T follicular helper cell (primary cell): Measurements from ENCODE around the gene SWAP70.
"Not testable (repeated sequence)": the region's sequence is repeated elsewhere in the genome, so short reads cannot be mapped to it uniquely, and the experiment has no call there.

Experiments
- DNase-seq: peaks from one replicate; pipeline ENCODE4 v3.0.0-alpha.2; 2020; ENCODE audit warnings: low read depth

Gene SWAP70

DNA sequence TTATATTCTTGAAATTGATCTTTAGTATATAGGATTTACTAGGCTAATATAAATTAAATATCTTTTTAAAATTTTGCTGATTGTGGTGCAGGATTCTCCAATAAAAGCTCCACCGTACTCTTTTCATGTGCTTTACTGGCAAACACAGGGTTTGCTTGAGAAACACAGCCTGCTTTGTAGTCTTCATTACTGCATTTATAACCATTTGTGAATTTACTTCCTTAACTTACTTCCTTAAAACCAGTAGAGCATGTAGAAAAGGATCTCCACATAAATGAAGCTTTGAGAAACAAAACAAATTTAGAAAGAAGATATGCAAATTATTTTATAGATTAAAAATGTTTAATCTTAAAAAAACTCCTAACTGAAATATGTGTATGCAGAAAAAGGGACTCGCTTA, 28.8 kb downstream of the SWAP70 start:
- no peak for DNase-seq

DNA sequence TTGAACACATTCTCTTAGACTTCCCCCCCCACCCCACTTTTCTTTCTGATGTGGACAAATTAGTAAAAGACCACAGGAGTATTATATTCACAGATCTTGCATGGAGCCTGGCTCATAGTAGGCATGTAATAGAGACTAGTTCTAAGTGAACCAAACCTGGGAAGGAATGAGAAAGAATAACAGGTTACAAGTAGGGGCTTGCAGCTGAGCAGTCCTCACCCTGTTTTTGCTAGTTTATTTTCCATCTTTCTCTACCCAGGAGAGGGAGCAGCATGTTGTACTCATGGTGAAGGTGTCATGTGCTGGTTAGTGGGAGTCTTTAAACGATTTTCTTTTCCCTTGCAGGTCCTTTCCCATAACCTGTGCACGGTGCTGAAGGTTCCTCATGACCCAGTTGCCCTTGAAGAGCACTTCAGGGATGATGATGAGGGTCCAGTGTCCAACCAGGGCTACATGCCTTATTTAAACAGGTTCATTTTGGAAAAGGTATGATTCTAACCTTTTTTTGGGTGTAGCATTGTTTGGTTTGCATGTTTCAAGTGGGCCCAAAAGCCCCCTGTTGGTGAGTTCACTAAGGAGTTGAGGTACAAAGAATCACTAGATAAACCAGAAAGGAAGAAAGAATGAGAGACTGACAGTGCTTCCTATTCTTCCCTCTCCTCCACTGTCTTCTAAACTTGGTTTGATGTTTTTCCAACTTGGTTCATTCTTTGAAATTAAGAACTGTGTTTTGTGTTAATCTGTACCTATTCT, 30.1 kb downstream of the SWAP70 start:
- DNase-seq: no peak

DNA sequence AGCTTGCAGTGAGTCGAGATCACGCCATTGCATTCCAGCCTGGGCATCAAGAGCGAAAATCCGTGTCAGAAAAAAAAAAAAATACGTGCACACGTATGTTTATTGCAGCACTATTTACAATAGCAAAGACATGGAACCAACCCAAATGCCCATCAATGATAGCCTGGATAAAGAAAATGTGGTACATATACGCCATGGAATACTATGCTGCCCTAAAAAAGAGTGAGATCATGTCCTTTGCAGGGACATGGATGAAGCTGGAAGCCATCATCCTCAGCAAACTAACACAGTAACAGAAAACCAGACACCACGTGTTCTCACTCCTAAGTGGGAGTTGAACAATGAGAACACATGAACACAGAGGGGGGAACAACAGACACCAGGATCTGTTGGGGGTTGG, 31.4 kb downstream of the SWAP70 start:
- DNase-seq: not testable (repeated sequence)

DNA sequence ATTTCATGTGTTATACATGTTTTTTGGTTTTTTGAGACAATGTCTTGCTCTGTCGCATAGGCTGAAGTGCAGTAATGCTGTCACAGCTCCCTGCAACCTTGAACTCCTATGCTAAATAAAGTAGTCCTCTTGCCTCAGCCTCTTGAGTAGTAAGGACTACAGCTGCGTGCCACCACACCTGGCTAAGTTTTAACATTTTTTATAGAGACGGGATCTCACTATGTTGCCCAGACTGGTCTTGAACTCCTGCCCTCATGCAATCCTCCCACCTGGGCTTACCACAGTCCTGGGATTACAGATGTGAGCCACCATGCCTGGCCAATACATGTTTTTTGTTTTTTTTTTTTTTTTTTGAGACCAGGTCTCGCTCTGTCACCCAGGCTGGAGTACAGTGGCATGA, 33.9 kb downstream of the SWAP70 start:
- DNase-seq: no peak

DNA sequence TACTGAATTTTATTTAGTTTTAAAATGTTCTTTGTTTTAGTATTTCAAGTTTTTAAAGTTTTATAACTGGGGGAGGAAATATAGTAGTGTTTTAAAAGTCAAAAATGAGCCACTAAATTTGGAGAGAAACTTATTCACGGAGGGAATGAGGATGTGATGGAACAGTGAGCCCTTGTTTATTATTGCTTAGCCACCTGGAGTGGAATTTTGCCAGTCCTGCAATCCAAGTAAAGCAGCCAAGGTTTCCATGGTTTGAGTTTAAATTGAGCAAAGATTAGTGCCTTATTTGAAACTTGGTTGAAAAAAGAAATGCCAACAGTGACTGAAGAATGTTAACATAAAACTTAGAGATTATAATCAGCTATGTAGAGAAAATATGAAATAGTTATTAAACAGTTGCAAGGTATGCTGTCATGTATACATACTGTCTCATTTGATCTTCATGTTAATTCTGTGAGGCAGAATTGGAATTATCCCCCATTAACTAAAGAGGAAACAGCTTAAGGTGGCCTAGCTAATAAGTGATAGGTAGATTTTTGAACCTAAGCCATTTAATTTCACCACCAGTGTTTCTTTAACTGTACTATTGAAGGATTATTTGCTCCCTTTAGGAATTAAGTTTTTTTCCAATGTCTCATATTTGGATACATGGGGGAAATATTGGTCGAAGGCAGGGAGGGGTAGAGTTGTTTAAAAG, 36.4 kb downstream of the SWAP70 start:
- no peak for DNase-seq

DNA sequence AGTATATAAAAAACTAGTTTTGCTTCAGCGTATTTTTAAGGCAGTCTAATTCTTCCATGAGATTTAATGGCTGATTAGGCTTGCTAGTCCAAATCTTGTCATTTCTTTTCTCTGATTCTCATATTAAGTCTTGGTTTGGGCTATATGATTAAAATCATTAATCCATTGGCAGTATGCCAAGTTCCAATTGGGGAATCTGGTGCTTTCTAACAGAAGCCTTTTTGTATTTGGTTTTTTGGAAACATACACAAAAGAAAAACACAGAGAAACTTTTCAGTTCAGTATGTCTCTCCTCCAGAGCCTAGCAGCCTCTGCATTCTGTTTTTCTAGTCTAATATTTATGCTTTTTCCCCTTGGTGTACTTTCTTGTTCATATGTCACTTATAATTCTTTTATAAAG, 37.9 kb downstream of the SWAP70 start:
- no peak for DNase-seq

DNA sequence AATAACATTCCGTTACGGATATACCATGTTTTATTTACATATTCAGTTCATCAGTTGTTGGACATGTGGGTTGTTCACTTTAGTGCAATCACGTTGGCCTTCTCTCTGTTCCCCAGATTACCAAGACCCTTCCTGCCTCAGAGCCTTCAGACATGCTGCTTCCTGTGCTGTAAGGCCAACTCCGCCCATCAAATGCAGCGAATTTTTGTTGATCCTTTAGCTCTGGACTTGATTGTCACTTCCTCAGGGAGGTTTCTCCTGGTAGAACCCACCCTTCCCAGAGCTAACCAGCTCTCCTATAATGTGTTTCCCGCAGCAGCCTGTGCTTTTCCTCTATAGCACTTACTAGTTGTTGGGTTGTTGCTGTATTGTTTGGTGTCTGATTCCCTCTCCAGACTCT, 39.4 kb downstream of the SWAP70 start:
- no peak for DNase-seq

DNA sequence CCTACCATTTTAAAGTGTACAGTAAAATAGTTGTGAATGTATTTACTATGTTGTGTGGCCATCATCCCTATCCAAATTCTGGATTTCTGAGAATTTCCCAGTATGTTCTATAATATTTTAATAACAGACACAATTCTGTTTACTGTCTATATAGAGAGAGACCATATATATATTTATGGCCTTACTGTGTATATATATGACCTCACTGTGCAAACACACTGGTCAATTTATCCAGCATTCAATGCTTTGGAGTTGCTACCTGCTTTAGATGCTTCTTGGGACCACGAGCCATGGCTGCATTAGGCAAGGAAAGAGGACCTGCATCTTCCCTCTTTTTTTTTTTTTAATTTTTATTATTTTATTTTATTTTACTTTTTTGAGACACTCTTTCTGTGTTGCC, 40.2 kb downstream of the SWAP70 start:
- no peak for DNase-seq

DNA sequence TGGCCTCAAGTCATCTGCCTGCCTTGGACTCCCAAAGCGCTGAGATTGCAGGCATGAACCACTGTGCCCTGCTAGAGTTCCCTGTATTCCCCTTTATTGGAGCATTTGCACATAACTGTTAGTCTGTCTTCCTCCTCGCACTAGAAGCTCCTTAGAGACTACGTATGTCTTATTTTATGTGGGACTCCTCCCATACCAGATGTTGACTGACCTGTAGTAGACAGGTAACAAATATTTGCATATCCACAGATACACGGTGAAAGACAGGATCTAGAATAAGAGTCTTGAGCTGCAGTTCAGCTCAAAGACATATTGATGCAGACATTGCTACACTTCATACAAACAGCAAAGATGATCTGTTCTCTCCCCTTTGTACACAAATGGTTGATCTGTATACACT, 40.7 kb downstream of the SWAP70 start:
- no peak for DNase-seq

DNA sequence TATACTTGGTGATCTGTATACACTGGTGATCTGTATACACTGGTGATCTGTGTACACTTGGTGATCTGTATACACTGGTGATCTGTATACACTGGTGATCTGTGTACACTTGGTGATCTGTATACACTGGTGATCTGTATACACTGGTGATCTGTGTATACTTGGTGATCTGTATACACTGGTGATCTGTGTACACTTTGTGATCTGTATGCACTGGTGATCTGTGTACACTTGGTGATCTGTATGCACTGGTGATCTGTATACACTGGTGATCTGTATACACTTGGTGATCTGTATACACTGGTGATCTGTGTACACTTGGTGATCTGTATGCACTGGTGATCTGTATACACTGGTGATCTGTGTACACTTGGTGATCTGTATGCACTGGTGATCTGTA, 41.5 kb downstream of the SWAP70 start:
- DNase-seq: not testable (repeated sequence)

DNA sequence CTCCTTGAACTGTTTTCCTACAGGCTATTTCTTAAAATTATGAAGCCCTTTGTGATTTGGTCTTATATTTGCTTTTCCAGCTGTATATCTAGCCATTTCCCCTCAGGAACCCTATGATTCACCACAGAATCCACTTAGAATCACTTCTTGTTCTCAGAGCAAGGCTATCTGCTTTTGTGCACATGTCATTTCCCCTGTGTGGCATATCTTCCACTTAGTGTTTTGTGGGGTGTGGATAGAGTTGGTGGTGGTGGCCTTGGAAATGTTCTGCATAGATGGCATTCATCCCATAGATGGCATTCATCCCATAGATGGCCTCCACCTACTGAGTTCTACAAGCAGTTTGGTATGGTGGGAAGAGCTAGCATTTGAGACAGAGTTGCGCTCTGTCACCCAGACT, 44.7 kb downstream of the SWAP70 start:
- DNase-seq: no peak

DNA sequence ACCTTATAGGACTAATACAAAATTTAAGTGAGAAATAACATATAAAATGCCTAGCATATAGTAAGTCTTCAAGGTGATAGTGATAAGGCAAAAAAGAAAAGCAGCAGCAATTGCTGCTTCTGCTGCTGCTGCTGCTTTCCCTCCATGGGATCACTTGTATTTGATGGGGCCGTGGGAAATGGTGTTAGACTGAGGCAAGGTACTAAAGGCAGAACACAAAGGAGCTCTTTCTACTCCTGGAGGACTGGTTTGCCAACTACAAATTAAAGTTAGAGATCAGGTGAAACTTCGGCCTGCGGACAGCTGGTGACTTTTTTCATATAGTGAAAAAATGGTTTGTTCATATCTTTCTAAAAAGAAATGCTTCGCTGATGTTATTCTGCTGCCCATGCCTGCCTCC, 46.3 kb downstream of the SWAP70 start:
- DNase-seq: no peak

DNA sequence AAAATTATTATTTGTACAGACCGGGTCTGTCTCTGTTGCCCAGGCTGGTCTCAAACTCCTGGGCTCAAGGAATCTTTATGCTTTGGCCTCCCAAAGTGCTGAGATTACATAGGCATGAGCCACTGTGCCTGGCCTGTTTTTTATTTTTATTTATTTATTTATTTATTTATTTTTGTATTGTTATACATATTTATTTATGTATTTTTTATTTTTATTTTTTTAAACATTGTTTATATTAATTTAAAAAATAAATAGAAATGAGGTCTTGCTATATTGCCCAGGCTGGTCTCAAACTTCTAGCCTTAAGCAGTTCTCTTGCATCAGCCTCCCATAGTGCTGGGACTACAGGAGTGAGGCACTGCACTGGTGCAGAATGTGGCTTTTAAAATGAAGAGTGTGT, 47.0 kb downstream of the SWAP70 start:
- DNase-seq: no peak

DNA sequence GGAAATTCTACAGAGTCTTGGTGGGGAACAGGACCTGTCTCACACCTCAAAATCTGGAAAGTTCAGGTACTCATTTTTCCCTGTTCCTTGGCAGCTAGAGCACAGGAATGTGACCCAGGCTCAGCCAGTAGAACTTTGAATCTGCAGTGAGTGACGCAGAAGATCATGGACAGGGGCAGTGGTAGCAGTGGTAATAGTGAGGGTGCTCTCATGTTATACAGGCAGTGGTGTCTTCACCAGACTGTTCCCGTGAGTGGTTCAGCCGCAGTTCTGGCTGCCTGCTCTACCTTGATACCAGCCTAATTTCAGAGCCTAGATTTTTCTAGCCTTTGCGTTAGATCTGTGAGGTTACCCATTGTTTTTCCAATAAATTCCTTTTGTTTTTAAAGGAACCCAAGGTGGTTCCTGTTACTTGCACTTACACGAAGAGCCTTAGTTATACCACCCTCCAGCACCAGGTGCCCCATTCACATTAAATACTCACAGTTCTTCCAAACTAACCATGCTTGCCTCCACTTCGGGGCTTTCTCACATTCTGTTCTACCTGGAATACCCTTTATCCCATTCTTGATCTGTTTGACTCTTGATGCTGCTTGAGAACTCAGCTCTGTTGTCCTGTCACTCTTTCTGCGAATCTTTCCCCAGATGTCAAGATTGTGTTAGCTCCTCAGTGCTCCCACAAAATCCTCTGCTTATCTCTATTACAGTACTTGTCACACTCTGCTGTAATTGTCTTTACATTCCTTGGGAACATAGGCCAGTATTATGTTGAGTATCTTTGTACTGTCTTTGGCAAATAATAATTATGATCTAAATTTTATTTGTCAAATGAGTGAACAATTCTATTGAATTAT, 47.8 kb downstream of the SWAP70 start:
- DNase-seq: no peak

DNA sequence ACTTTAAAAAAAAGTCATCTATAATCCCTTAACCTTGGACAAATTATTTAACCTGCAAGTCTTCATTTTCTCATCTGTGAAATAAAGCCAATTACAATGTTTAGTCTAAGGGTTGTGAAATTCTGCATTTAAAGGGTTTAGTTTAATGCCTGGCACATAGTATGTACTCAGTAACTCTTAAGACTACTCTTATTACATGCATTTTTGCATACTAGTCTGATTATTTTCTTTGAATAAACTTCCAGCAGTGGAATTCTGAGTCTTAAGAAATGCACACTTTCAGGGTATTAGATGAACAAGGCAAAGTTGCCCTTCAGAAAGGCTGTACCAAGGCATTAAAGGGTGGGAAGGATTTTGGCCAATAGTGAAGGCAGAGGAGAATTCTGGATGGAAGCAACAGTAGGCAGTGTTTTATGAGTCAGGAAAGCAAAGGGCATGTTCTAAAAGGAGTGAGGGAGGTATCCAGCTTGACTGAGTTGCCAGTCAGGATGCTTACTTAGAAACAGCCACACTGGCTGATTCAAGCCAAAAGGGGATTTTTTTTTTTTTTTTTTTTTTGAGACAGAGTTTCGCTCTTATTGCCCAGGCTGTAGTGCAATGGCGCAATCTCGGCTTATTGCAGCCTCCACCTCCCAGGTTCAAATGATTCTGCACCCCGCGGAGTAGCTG, 50.5 kb downstream of the SWAP70 start:
- no peak for DNase-seq

DNA sequence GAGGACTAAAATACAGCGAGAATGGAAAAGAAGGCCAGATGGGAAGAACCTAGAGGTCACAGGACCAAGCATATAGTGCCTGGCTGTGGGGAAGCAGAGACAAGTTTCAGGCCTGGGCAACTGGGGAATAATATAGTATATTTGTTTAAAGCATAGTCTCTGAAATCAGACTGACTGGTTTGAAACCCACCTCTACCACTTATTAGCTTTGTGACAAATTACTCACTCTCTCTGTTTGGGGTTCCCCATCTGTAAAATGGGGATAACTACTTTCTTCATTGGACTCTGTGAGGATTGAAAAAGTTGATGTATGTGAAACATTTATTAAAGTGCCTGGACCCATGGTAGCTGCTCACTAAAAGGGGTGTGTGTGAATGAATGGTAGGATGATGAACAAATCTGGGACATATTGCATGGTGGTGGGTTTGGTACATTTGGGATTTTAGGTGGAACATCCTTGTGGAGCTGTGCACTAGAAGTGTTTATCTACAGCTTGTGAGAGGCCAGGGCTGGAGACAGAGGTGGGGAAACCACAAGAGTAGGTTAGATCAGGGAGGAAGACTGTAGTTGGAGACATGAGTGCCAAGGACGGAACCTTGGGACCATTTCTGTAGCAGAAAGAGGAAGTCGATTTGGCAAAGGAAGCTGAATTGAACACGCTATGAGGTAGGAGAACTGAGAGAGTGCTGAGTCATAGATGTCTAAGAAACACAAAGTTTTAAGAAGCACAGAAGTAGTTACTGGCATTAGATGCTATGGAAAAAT, 52.6 kb downstream of the SWAP70 start:
- DNase-seq: no peak

DNA sequence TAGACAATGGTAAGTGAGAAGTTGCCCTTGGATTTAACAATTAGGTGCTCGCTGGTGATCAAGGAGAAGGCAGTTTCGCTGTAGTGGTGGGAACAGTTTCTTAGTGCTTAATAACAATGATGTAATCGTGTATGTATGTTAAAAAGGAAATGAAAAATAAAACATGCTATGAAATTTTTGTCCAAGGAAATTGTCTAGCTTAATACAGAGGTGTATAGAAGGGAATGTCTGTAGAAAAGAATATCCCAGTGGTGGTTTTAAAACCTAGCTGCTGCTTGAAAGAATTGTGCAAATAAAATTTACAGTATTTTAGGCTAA, 53.1 kb downstream of the SWAP70 start:
- no peak for DNase-seq

DNA sequence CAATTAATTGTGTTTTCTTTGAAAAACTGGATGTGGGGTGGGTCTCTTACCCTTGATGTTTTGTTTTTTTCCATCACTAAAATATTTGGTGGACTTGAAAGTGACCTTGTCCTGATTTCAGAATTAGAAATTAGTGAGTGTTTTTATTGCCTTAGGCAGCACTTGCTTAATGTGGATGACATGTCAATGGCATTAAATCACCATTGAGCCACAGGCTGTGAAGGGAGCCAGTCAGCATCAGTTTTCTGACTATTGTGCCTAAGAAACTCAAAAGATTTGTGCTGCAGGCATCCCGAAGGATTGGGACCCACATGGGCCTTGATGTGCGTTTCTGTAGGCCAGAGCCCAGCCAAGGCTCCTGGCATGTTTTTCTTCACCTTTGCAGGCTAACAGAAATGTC, 53.8 kb downstream of the SWAP70 start:
- no peak for DNase-seq

DNA sequence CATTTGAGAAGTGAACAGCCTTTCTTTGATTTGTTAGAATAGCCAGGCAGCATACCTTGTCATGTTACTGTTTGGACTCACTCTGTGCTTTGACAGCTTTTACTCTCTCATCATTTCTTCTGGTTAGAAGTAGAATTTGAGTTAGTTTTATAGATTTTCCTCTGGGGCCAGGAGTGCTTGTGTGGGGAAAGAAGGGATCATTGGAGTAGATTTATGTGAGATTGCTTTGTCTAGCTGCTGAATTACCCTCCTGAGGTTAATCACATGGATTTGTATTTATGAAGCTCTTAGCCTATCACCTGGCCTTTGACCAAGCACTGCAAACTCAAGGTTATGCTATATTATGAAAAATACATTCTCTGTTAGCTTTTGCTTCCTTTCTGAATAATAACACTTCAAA, 54.3 kb downstream of the SWAP70 start:
- no peak for DNase-seq

DNA sequence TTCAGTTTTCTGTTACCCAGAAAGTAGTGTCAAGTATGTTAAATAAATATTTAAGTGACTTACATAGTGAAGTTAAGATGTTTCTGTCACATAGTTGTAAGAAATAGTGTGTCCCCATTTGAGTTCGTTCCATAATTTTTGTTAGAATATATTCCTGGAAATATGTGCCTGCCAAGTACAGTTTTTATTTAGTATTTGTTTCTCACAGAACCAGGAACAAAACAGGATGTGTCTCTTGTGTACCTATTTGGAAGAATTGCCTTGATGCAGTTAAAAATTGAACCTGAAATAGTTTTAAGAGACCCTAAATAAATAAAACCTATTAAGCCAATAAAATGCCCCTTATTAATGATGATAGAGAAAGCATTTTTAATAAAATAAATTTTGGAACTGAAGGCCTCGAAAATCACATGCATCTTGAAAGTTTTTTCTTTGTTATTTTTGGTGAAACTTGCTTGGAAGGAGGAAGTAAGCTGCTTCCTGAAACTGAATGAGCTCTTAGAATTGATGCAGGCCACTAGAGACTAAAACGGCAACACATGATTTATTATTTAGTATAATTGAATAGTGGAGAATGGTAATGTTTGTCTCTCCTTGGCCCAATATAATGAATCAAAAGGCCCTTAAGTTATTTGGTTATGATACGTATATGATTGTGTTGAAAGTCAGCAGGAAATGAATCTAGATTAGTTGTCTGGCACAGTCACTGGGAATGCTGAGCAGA, 55.9 kb downstream of the SWAP70 start:
- no peak for DNase-seq

DNA sequence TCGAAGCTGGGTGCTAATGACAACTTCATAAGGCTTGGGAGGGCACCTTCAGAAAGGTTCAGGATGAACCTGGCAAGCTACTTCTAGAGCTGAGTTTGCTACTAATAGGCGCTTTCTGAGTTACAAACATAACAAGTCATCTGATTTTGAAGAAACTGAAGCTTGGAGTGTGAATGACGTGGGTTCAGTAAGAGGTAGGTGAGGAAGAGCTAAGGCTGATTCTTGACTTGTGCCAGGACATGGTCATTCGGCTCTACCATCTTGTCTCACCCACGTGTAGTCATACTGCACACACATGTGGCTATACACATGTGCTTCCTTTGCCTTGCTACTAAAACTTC, 56.4 kb downstream of the SWAP70 start:
- DNase-seq: no peak
